GM10266 (cell line): Measurements from ENCODE around the gene CTIF.

Experiments
- DNase-seq: peaks from one replicate; pipeline ENCODE4 v3.0.0; 2012; ENCODE audit errors: extremely low spot score
- TF ChIP-seq, protein P1 (sequence below): IDR thresholded peaks from 2 replicates; pipeline ENCODE4 v1.5.1; 2012; ENCODE audit warnings: mild to moderate bottlenecking, low read depth; ENCODE audit not compliant: control insufficient read depth, insufficient read depth; ENCODE audit errors: missing control alignments

Gene CTIF

DNA sequence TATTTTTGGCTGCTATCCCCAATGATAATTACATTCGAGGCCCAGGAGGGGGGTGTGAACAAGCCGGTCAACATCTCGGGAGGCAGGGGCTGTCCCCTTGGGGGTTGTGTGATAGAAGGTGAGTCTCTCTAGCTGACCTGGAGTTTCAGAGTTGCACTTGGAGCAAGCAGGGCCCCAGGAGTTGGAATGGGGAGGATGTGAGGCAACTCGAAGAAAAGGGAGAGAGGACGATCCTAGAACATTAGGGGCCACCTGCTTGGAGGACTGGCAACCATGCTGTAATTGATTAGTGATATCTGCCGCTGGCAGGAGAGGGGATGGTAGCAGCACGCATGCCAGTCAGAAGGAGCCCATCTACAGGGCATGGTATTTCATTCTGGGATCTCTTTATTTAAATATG lies 122.6 kb downstream of the CTIF start:
- DNase-seq: no peak
- TF ChIP-seq, protein P1, sequence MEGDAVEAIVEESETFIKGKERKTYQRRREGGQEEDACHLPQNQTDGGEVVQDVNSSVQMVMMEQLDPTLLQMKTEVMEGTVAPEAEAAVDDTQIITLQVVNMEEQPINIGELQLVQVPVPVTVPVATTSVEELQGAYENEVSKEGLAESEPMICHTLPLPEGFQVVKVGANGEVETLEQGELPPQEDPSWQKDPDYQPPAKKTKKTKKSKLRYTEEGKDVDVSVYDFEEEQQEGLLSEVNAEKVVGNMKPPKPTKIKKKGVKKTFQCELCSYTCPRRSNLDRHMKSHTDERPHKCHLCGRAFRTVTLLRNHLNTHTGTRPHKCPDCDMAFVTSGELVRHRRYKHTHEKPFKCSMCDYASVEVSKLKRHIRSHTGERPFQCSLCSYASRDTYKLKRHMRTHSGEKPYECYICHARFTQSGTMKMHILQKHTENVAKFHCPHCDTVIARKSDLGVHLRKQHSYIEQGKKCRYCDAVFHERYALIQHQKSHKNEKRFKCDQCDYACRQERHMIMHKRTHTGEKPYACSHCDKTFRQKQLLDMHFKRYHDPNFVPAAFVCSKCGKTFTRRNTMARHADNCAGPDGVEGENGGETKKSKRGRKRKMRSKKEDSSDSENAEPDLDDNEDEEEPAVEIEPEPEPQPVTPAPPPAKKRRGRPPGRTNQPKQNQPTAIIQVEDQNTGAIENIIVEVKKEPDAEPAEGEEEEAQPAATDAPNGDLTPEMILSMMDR: no peak

DNA sequence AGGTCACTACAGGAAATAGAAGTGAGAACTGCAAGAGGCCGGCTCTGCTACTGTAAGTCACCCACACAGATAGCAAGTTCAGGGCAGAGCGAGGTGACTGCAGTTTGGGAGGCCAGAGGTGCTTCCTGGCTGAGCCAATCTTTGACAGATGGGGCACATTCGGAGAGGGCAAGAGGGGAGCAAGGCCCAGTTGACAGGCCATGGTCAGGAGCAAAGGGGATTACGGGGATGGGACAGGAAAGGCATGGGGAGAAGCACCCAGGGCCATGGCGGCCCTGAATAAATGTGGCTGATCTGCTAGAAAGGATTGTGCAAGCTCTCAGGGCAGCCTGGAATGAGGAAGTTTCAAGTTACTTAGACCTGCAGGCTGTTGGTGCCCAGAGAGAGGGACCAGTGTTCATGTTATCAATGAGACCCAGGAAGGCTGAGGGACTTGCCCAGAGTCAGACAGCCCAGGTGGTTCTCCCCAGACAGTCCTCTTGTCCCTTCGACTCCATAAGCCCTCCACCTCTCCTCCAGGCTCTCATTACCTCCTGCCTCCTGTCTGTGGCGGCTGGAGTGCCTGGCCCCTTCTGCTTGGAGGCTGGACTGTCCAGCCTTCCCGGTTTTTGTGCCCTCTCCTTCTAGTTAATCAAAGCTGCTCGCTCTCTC lies 123.3 kb downstream of the CTIF start:
- TF ChIP-seq, protein P1: no peak
- DNase-seq: no peak

DNA sequence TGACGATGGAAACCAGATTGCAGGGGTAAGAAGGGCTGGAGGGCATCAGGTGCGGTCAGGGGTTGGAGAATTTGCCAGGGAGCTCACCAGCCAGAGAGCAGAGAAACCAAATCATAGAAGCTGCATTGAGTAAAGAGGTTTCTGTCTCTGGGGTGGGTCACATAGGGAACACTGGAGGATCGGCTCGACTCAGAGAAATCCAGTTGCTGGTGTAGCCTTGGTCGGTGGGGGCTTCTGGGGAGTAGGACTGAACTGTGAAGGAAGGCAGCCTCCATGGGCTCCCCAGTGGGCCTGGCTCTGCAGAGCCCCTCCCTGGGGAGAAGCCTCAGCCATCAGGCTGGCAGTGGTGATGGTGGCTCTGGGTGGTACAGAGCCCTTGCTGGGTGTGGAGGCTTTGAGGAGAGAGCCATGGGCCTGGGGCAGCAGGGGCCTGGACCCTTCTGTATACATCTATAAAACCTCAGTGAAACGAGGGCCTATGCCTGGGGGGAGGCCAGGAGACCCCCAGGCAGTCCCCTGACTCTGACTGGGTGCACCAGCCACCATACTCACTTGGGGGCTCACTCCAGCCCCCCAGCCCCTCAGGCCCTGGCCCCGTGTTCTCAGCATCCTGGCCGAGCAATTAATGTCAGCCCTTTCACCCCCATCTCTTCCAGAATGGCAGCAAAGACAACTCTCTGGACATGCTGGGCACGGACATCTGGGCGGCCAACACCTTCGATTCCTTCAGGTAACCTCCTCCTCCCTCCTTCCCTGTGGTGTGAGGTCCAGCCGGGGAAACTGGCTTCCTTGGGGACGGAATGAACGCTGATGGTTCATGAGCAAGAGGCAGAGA lies 124.5 kb downstream of the CTIF start:
- no peak for DNase-seq
- TF ChIP-seq, protein P1: no peak

DNA sequence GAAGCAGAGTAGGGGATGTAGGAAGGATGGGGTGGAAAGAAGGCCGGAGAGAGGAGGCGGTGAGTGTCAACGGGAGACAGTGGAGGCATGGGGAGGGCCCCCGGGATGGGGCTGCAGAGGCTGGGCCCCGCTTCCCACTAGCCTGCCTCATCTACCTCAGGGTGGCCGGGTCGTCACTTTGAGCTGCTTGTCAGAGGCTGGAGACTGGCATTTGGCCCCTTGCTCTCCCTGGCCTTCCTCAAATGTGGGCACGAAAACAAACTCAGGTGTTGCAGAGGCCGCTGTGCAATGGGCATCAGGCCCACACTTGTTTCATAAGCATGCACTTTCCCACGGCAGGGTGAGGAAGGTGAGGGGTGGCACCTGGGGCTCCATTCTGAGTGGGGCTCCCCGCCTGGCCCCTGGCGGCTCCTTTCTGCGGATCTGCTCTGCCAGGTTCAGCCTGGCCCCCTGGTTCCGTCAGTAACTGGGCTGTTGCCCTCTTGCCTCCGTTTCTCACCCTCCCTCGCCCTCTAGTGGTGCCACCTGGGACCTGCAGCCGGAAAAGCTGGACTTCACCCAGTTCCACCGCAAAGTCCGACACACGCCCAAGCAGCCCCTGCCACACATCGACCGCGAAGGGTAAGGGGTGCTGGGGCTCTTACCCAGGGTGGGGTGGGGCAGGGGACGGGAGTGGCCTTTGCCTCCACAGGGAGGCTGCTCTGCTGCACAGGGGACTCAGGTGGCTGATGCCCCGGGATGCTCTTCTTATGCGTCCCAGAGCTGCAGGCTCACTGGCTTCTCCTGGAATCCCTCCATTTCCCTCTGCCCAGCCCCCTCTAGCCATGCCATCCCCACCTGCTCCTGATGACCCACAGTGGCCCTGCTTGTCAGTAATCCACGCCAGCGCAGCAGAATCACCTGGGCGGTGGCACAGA lies 125.4 kb downstream of the CTIF start:
- peak; percentile 56 for DNase-seq
- TF ChIP-seq, protein P1: peak; percentile 85

DNA sequence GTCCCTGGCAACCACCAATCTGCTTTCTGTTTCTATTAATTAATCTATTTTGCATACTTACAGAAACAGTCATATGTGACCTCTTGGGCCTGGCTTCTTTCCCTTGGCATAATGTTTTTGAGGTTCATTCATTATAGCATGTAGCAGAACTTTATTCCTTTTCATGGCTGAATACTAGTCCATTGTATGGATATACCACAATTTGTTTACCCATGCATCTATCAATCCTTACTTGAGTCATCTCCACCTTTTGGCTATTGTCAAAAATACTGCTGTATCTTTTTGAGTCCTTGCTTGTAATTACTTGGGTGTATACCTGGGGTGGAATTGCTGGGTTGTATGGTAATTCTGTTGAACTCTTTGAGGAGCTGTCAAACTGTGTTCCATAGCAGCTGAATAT lies 126.8 kb downstream of the CTIF start:
- TF ChIP-seq, protein P1: no peak
- DNase-seq: no peak

DNA sequence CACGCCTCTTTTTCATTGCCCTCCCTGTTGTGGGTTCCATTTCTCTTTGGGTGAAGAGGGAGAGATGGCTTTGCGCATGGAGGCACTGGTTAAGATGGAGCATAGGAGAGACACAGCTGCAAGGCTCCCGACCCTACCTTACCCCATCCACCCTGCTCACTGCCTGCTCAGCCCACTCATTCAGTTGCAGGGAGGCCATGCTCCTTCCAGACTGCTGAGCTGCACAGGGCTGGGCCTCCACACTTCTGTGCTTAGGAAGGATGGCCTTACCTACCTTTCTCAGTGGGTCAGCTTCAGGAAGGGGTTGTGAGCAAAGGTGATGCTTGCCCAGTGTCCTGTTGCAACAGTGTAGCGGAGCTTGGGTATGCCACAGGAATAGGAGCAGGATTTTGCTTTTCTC lies 127.8 kb downstream of the CTIF start:
- TF ChIP-seq, protein P1: no peak

More for the DNA sequence above, 127.8 kb downstream of the CTIF start:
- DNase-seq: no peak
